Type B pancreatic cell (in vitro differentiated cells): Measurements from ENCODE around the gene VWA7. TPM values are rescaled to one million over a fixed set of nuclear protein-coding genes. Genes with fewer than 3 reads are reported as not detected.
A peak's percentile ranks its signal among the peaks of the same experiment; 100 is the strongest.
"Not testable (repeated sequence)": the region's sequence is repeated elsewhere in the genome, so short reads cannot be mapped to it uniquely, and the experiment has no call there.

ENCODE experiments used
- DNase-seq: peaks from one replicate; pipeline ENCODE4 v3.0.0; 2021; ENCODE audit warnings: mixed read lengths; ENCODE audit not compliant: unreplicated experiment; ENCODE audit errors: extremely low spot score
- H3K27ac Mint-ChIP-seq: 2 replicates; pipeline ENCODE4 v1.8.0; 2021; ENCODE audit warnings: mild to moderate bottlenecking, mixed read lengths
- H3K27me3 Mint-ChIP-seq: 2 replicates; pipeline ENCODE4 v1.8.0; 2021; ENCODE audit warnings: mixed read lengths
- H3K36me3 Mint-ChIP-seq: 2 replicates; pipeline ENCODE4 v1.8.0; 2021; ENCODE audit warnings: mixed read lengths
- H3K4me1 Mint-ChIP-seq: one replicate; pipeline ENCODE4 v1.8.0; 2021; ENCODE audit warnings: mixed read lengths; ENCODE audit not compliant: unreplicated experiment
- H3K4me3 Mint-ChIP-seq: 2 replicates; pipeline ENCODE4 v1.8.0; 2021; ENCODE audit warnings: mild to moderate bottlenecking, mixed read lengths
- H3K9me3 Mint-ChIP-seq: 2 replicates; pipeline ENCODE4 v1.8.0; 2021; ENCODE audit warnings: mixed read lengths
- long read RNA-seq: library from polyadenylated mRNA; unstranded; transcript quantifications from one replicate; pipeline ENCODE4 v2.0.0, GENCODE V29; 2020
- total RNA-seq: library from RNA; stranded (reverse); gene quantifications from 2 replicates; pipeline ENCODE4 v1.2.1, GENCODE V29; 2021; ENCODE audit warnings: low replicate concordance
- TF ChIP-seq, protein P1 (sequence below): fragments of 200-600 bp; sonication (generic); conservative IDR thresholded peaks from 2 replicates; pipeline ENCODE4 v1.5.0; 2021; ENCODE audit warnings: antibody characterized with exemption, mild to moderate bottlenecking

VWA7 gene, protein sequence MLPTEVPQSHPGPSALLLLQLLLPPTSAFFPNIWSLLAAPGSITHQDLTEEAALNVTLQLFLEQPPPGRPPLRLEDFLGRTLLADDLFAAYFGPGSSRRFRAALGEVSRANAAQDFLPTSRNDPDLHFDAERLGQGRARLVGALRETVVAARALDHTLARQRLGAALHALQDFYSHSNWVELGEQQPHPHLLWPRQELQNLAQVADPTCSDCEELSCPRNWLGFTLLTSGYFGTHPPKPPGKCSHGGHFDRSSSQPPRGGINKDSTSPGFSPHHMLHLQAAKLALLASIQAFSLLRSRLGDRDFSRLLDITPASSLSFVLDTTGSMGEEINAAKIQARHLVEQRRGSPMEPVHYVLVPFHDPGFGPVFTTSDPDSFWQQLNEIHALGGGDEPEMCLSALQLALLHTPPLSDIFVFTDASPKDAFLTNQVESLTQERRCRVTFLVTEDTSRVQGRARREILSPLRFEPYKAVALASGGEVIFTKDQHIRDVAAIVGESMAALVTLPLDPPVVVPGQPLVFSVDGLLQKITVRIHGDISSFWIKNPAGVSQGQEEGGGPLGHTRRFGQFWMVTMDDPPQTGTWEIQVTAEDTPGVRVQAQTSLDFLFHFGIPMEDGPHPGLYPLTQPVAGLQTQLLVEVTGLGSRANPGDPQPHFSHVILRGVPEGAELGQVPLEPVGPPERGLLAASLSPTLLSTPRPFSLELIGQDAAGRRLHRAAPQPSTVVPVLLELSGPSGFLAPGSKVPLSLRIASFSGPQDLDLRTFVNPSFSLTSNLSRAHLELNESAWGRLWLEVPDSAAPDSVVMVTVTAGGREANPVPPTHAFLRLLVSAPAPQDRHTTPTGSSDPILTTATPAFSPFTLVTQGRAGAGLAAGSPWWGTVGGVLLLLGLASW
- total RNA-seq: 6.1 and 6.4 TPM in 2 replicates
- long read RNA-seq: 0 reads

DNA sequence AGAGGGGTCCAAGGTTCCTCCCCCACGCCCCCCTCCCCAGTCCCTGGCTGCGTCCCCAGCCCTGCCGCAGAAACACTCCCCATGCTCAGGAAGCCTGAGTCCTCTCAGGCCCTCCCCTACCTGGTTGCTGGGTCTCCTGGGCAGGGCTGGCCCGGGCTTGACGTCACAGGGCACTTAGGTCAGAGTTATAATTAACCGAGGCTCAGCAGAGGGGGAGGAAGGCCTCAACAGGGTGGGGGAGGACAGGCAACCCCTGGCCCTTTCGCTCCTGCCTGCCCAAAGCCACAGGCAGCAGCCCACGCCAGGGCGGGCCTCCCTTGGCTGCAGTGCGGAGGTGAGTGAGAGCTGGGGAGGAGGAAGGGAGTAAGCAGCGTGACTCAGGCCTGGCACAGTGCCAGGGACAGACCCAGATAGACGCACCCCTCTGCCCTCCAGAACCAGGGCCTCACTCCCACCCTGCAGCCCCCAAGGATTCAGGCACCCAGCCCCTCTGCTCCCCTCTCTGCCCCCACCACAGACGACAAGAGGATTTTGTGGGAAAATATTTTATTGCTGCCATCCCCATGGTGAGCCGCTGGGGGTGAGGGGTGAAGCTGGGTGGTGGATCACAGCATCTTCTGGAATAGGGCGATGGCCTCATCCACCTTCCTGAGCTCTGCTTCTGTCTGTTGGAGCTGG lies at the start of gene VWA7:
Gene VWA7, minus strand, starts transcription at position 340 of the 678 bp plus-strand sequence. CDS start 549 bp downstream, outside the sequence.
- Mint-ChIP-seq H3K4me3 (peak within 1 kb of the TSS; percentile 36), H3K4me1 (peaks cover 11% of the 10 kb centered on the region), H3K27ac (peak within 1 kb of the TSS; percentile 56)

DNA sequence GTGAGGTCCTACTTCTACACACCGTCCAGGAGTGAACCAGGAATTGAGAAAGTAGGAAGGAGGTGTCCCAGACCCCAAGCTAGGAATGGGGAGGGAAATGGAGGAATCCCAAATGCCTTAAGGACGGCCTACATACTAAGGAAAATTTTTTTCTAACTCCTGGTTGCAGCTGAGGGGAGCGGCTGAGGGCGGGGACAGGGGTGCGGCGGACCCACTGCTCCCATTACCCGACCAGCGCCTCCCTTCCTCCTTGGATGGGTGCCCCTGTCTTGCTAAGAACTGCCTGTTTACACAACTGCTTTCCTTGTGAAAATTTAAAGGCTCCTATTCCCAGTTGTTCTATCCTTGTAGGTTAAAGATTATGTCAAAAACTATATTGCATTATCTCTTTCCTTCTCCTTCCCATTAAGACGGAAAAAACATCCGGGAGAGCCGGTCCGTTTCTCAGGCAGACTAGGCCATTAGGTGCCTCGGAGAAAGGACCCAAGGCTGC lies 49.7 kb upstream of the VWA7 start:
- TF ChIP-seq, protein P1, sequence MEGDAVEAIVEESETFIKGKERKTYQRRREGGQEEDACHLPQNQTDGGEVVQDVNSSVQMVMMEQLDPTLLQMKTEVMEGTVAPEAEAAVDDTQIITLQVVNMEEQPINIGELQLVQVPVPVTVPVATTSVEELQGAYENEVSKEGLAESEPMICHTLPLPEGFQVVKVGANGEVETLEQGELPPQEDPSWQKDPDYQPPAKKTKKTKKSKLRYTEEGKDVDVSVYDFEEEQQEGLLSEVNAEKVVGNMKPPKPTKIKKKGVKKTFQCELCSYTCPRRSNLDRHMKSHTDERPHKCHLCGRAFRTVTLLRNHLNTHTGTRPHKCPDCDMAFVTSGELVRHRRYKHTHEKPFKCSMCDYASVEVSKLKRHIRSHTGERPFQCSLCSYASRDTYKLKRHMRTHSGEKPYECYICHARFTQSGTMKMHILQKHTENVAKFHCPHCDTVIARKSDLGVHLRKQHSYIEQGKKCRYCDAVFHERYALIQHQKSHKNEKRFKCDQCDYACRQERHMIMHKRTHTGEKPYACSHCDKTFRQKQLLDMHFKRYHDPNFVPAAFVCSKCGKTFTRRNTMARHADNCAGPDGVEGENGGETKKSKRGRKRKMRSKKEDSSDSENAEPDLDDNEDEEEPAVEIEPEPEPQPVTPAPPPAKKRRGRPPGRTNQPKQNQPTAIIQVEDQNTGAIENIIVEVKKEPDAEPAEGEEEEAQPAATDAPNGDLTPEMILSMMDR: no peak
- Mint-ChIP-seq H3K36me3 (peaks cover 7% of the 10 kb centered on the region), H3K4me3 (peak overlapping the region; percentile 91), H3K4me1 (peaks cover 51% of the 10 kb centered on the region), H3K27me3 (no peaks in the 10 kb centered on the region), H3K27ac (peak overlapping the region; percentile 99), H3K9me3 (no peaks in the 10 kb centered on the region)
- no peak for DNase-seq

More for the DNA sequence above, at the start of gene VWA7:
- no peaks in the 10 kb centered on the region for H3K9me3 Mint-ChIP-seq
- H3K36me3 Mint-ChIP-seq: no peaks in the 10 kb centered on the region
- TF ChIP-seq, protein P1: no peak
- H3K27me3 Mint-ChIP-seq: no peaks in the 10 kb centered on the region
- no peak for DNase-seq

DNA sequence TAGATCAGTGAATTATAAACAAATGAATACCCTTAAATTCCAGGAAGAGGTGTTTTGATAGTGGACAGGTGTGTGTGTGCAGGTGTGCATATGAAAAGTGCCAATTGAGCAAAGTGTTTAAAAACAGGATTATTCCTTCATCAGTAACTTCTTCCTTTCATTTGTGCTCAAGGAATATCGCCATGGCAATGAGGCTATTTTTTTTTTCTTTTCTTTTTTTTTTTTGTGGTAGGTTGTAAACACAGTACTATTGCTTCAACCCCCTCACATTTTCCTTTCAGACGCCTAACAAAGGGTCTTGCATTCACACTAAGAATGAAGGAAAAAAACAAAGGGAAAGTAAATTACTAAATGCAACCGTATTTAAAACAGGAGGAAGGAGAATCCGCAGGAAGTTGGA lies 48.4 kb upstream of the VWA7 start:
- Mint-ChIP-seq H3K9me3 (no peaks in the 10 kb centered on the region), H3K4me3 (peak overlapping the region; percentile 79), H3K4me1 (peaks cover 53% of the 10 kb centered on the region), H3K36me3 (peaks cover 7% of the 10 kb centered on the region), H3K27me3 (no peaks in the 10 kb centered on the region), H3K27ac (peak overlapping the region; percentile 99)
- DNase-seq: no peak
- TF ChIP-seq, protein P1: no peak

DNA sequence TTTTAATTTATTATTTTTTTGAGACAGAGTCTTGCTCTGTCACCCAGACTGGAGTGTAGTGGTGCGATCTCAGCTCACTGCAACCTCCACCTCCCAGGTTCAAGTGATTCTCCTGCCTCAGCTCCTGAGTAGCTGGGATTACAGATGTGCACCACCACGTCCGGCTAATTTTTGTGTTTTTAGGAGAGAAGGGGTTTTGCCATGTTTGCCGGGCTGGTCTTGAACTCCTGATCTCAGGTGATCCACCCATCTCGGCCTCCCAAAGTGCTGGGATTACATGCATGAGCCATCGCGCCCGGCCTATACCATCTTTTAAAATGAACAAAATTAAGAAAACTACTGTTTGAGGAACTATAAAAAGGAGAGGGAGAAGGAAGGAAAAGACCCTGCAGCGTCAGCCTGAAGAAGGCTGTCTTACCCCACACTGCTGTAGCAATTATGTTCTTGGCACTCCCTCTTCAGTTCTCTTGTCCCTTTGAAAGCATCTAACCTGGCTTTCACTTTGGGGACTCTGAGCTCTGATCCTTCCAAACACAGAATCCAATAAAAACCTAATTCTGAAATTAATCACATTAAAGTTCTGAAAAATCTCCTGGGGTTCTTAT lies 46.6 kb upstream of the VWA7 start:
- peaks cover 47% of the 10 kb centered on the region for H3K4me1 Mint-ChIP-seq
- peak overlapping the region; percentile 63 for H3K4me3 Mint-ChIP-seq
- H3K9me3 Mint-ChIP-seq, H3K27me3 Mint-ChIP-seq, H3K36me3 Mint-ChIP-seq, DNase-seq: not testable (repeated sequence)
- H3K27ac Mint-ChIP-seq: peak overlapping the region; percentile 82

DNA sequence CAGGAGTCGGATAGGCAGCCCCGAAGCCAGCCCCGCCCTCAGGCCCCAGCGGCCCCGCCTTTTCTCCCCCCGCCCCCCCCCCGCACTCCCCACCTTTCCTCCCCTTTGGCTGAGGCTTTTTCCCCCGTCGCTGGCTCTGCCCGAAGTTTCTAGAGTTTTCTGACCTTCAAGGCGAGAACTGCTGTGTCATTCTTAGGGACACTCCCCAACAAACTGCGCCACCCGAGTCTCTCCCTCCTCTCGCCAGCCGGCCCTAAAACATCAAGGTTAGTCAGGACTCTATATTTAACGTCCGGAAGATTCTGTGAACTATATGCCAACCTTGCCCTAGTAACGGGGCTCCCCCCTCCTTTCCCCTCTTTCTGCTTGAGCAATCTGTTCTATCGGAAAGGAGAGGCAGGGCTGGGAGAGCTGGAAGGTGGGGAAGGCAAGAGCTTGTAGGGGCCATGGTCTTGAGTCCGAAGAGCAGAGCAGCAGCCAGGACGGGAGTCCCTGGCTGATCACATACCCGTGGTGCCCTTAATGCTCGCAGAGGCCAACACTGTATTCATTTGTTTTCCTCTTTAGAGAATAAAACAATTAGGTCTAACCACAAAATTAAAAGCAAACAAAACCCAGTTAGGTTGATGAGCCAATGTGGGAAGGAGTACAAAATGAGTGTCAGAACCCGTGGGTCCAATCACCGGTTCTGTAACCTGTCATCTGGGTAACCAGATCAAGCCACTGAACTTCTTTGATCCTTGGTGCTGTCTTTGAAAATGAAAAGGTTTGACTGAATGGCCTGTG lies 45.1 kb upstream of the VWA7 start:
- peaks cover 4% of the 10 kb centered on the region for H3K36me3 Mint-ChIP-seq
- TF ChIP-seq, protein P1: no peak
- H3K9me3 Mint-ChIP-seq: no peaks in the 10 kb centered on the region
- H3K4me3 Mint-ChIP-seq: peak overlapping the region; percentile 93
- H3K27ac Mint-ChIP-seq: peak overlapping the region; percentile 98
- no peaks in the 10 kb centered on the region for H3K27me3 Mint-ChIP-seq
- DNase-seq: no peak
- peaks cover 47% of the 10 kb centered on the region for H3K4me1 Mint-ChIP-seq
